Activated naive CD4-positive, alpha-beta T cell treated with anti-CD3 and anti-CD28 coated beads for 36 hours (primary cell): ENCODE data around the gene C9orf50. TPM values are rescaled to one million over a fixed set of nuclear protein-coding genes. Genes with fewer than 3 reads are reported as not detected.

Source experiments
- CTCF ChIA-PET: fragments of 350-600 bp; sonication (Branson Sonifier 250); formaldehyde crosslinking; loops from one replicate; lab custom pipeline; 2021; ENCODE audit warnings: antibody characterized with exemption; lab: Charles Lee
- DNase-seq: peaks from one replicate; pipeline ENCODE4 v3.0.0-alpha.2; 2020
- H3K27ac Mint-ChIP-seq: one replicate; pipeline ENCODE4 v1.8.0; 2021; ENCODE audit warnings: mild to moderate bottlenecking, mixed read lengths
- H3K27me3 Mint-ChIP-seq: one replicate; pipeline ENCODE4 v1.8.0; 2021; ENCODE audit warnings: low read depth, mixed read lengths
- H3K36me3 Mint-ChIP-seq: one replicate; pipeline ENCODE4 v1.8.0; 2021; ENCODE audit warnings: low read depth, mixed read lengths
- H3K4me1 Mint-ChIP-seq: one replicate; pipeline ENCODE4 v1.8.0; 2021; ENCODE audit warnings: low read depth, mixed read lengths
- H3K4me3 Mint-ChIP-seq: one replicate; pipeline ENCODE4 v1.8.0; 2021; ENCODE audit warnings: mild to moderate bottlenecking, moderate library complexity, mixed read lengths
- H3K9me3 Mint-ChIP-seq: one replicate; pipeline ENCODE4 v1.8.0; 2021; ENCODE audit warnings: mixed read lengths
- intact Hi-C: fragments of 100-400 bp; cut with micrococcal nuclease; formaldehyde crosslinking; loops from one replicate; pipeline ENCODE4 v1.15.1; 2023
- total RNA-seq, 2 experiments: library from RNA; stranded (reverse); gene quantifications; one replicate each; pipeline ENCODE4 v1.2.3, GENCODE V29; 2021

C9orf50 gene
- total RNA-seq, 2 experiments from 2014 or later = not detected

DNA sequence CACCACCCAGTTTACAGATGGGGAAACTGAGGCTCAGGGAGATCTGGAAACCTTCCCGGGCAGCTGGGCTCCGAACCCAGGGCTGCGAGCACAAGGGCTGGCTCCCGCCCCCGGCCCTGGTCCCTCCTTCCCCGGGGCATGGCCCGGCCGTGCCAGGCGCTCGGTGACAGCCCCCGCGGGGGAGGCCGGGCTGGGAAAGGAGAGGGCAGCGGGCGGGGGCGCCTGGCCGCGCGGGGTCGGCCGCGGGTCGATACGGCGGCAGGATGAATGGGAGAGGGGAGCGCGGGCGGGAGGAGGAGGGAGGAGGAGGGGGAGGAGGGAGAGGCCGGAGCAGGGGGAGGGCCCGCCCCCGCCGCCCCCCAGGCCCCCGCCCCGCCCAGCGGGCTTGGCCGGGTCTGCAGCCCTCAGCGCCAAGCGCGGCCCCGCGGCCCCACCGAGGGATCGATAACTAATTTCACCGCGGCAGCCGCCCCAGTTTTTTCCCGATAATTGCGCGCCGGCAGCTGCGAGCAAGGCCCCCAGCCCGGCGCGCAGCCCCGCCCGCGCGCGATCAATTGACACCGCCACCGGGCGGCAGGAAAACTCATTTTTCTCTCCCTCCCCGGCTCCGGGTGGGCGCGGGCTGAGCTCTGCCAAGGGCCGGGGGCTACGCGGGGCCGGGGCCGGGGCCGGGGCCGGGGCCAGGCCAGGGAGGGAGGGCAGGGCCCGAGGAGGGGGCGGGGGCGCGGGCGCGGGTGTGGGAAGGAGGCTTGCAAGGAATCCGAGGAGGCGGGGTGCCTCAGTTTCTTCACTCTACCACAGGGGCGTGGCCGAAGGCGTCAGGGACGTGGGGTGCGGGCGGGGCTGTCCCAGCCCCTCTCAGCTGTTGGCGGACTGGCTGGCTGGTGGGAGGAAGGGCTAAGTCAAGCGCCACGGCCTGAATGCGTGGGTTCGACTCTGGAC lies 52.1 kb downstream of the C9orf50 start:
- intact Hi-C loops = loop anchor here (5.0 kb wide), 1 partner anchor 82 kb away; no protein-coding TSS in a partner anchor
- H3K9me3 Mint-ChIP-seq = no peaks in the 10 kb centered on the region
- H3K4me1 Mint-ChIP-seq = peaks cover 18% of the 10 kb centered on the region

GRCh38 chr9:129567842-129568559 lies 52.9 kb downstream of the C9orf50 start:
- no peak for DNase-seq
- H3K4me3 Mint-ChIP-seq = peak overlapping the region; percentile 61
- peaks cover 19% of the 10 kb centered on the region for H3K27me3 Mint-ChIP-seq
- H3K9me3 Mint-ChIP-seq = no peaks in the 10 kb centered on the region
- intact Hi-C loops = loop anchor here (5.0 kb wide), 1 partner anchor 81 kb away; no protein-coding TSS in a partner anchor
- CTCF ChIA-PET = interaction anchor here (0.6 to 0.7 kb wide), 3 partner anchors 19 to 348 kb away, joined by 3 to 4 read pairs (median 3); no protein-coding TSS in a partner anchor
- no peak overlapping the region for H3K27ac Mint-ChIP-seq
- no peaks in the 10 kb centered on the region for H3K36me3 Mint-ChIP-seq
- peaks cover 18% of the 10 kb centered on the region for H3K4me1 Mint-ChIP-seq

More for the DNA sequence above, 52.1 kb downstream of the C9orf50 start:
- H3K36me3 Mint-ChIP-seq = no peaks in the 10 kb centered on the region
- no peak overlapping the region for H3K27ac Mint-ChIP-seq
- H3K27me3 Mint-ChIP-seq = peaks cover 19% of the 10 kb centered on the region
- H3K4me3 Mint-ChIP-seq = peak overlapping the region; percentile 64
- DNase-seq = peak; percentile 31
- CTCF ChIA-PET = interaction anchor here (1.4 kb wide), 1 partner anchor 15 kb away, joined by 3 read pairs; no protein-coding TSS in a partner anchor

GRCh38 chr9:129567329-129567728 lies 53.6 kb downstream of the C9orf50 start:
- Mint-ChIP-seq H3K9me3 (no peaks in the 10 kb centered on the region), H3K4me3 (no peak overlapping the region), H3K4me1 (peaks cover 18% of the 10 kb centered on the region), H3K36me3 (no peaks in the 10 kb centered on the region), H3K27me3 (peaks cover 19% of the 10 kb centered on the region), H3K27ac (no peak overlapping the region)
- no peak for DNase-seq
- CTCF ChIA-PET = interaction anchor here (0.6 to 0.7 kb wide), 3 partner anchors 18 to 347 kb away, joined by 3 to 4 read pairs (median 3); no protein-coding TSS in a partner anchor
- intact Hi-C loops = loop anchor here (5.0 kb wide), 1 partner anchor 80 kb away; no protein-coding TSS in a partner anchor

- Mint-ChIP-seq H3K4me3 (no peak overlapping the region), H3K27ac (no peak overlapping the region), H3K4me1 (peaks cover 18% of the 10 kb centered on the region), H3K9me3 (no peaks in the 10 kb centered on the region), H3K36me3 (no peaks in the 10 kb centered on the region), H3K27me3 (peaks cover 19% of the 10 kb centered on the region)
- intact Hi-C loops = loop anchor here (5.0 kb wide), 1 partner anchor 79 kb away; no protein-coding TSS in a partner anchor
- CTCF ChIA-PET = interaction anchor here (0.7 kb wide), 2 partner anchors 17 to 346 kb away, joined by 3 read pairs; no protein-coding TSS in a partner anchor
- no peak for DNase-seq
Measured at GRCh38 chr9:129566563-129567266, 54.2 kb downstream of the C9orf50 start.

- Mint-ChIP-seq H3K27me3 (peaks cover 3% of the 10 kb centered on the region), H3K27ac (no peak overlapping the region), H3K9me3 (no peaks in the 10 kb centered on the region), H3K4me3 (no peak overlapping the region), H3K36me3 (no peaks in the 10 kb centered on the region), H3K4me1 (peaks cover 1% of the 10 kb centered on the region)
- intact Hi-C loops = no loop called here
- CTCF ChIA-PET = no interaction called here
- no peak for DNase-seq
Measured at GRCh38 chr9:129562917-129563316, 58.0 kb downstream of the C9orf50 start.

- H3K4me1 Mint-ChIP-seq = no peaks in the 10 kb centered on the region
- CTCF ChIA-PET = no interaction called here
- H3K9me3 Mint-ChIP-seq = no peaks in the 10 kb centered on the region
- H3K27me3 Mint-ChIP-seq = no peaks in the 10 kb centered on the region
- H3K36me3 Mint-ChIP-seq = no peaks in the 10 kb centered on the region
- H3K27ac Mint-ChIP-seq = no peak overlapping the region
- intact Hi-C loops = no loop called here
- no peak for DNase-seq
- no peak overlapping the region for H3K4me3 Mint-ChIP-seq
Measured at GRCh38 chr9:129562514-129562913, 58.4 kb downstream of the C9orf50 start.

Other genes with a start within 250 kb of the C9orf50 start
- 10 to 100 TPM; 58.6 to 59.3 TPM for gene NTMT1, start 5.1 kb upstream of the C9orf50 start, total RNA-seq
- 10 to 100 TPM; 13.0 to 13.8 TPM for gene ASB6, start 21.1 kb upstream of the C9orf50 start, total RNA-seq
- under 1 TPM; 0.69 to 0.83 TPM for gene PRRX2, start 44.5 kb upstream of the C9orf50 start, total RNA-seq
- gene PTGES, start 131.9 kb upstream of the C9orf50 start, total RNA-seq = under 1 TPM; 0.31 to 0.44 TPM
- gene TOR1B, start 182.1 kb upstream of the C9orf50 start, total RNA-seq = 10 to 100 TPM; 18.8 to 21.3 TPM
- 10 to 100 TPM; 26.2 to 28.2 TPM for gene TOR1A, start 203.0 kb upstream of the C9orf50 start, total RNA-seq
- gene C9orf78, start 214.2 kb upstream of the C9orf50 start, total RNA-seq = 10 to 100 TPM; 45.3 to 45.7 TPM
- 10 to 100 TPM; 54.7 to 54.9 TPM for gene USP20, start 214.4 kb upstream of the C9orf50 start, total RNA-seq